Neural cell (in vitro differentiated cells): ENCODE results near the gene UBAC2. TPM values are rescaled to one million over a fixed set of nuclear protein-coding genes. Genes with fewer than 3 reads are reported as not detected.

Experiments used
- H2AFZ ChIP-seq: fragments of 200-600, 300-800 bp; sonication (generic), shearing (Covaris generic); 2 replicates; pipeline ENCODE4 v1.6.0; 2014; ENCODE audit warnings: low read depth, mild to moderate bottlenecking, antibody characterized with exemption, low read length, moderate library complexity
- H3F3A ChIP-seq: fragments of 200-600 bp; shearing (Covaris generic); 2 replicates; pipeline ENCODE4 v1.6.1; 2016; ENCODE audit warnings: mild to moderate bottlenecking, moderate library complexity, mixed read lengths, antibody characterized with exemption, low read length; ENCODE audit not compliant: insufficient read depth, poor library complexity, severe bottlenecking
- H3K27ac ChIP-seq: fragments of 200-600, 300-800 bp; sonication (generic), shearing (Covaris generic); 2 replicates; pipeline ENCODE4 v1.5.1; 2014; ENCODE audit warnings: mild to moderate bottlenecking, low read length, moderate library complexity
- H3K27me3 ChIP-seq: fragments of 300-800, 200-600 bp; sonication (generic), shearing (Covaris generic); 2 replicates; pipeline ENCODE4 v1.6.0; 2014; ENCODE audit warnings: mild to moderate bottlenecking, low read depth, low read length, moderate library complexity; ENCODE audit not compliant: insufficient read depth
- H3K36me3 ChIP-seq: fragments of 300-800, 200-600 bp; sonication (generic), shearing (Covaris generic); 2 replicates; pipeline ENCODE4 v1.5.1; 2014; ENCODE audit warnings: mild to moderate bottlenecking, antibody characterized with exemption, low read length, moderate library complexity; ENCODE audit not compliant: insufficient read depth
- H3K4me2 ChIP-seq: fragments of 300-800, 200-600 bp; sonication (generic), shearing (Covaris generic); 2 replicates; pipeline ENCODE4 v1.6.0; 2014; ENCODE audit warnings: mild to moderate bottlenecking, low read length
- H3K4me3 ChIP-seq: fragments of 300-800, 200-600 bp; sonication (generic), shearing (Covaris generic); 2 replicates; pipeline ENCODE4 v1.5.1; 2014; ENCODE audit warnings: mild to moderate bottlenecking, low read length, moderate library complexity
- H3K79me2 ChIP-seq: fragments of 200-600 bp; shearing (Covaris generic); replicated peaks from 2 replicates; pipeline ENCODE4 v1.6.0; 2014; ENCODE audit warnings: mild to moderate bottlenecking, low read length, moderate library complexity; ENCODE audit not compliant: insufficient read depth
- H3K9ac ChIP-seq: fragments of 300-800, 200-600 bp; sonication (generic), shearing (Covaris generic); 2 replicates; pipeline ENCODE4 v1.6.1; 2016; ENCODE audit warnings: mild to moderate bottlenecking, low read length, mixed read lengths
- H3K9me2 ChIP-seq: fragments of 200-600 bp; shearing (Covaris generic); 2 replicates; pipeline ENCODE4 v1.6.1; 2016; ENCODE audit warnings: mild to moderate bottlenecking, low read length, mixed read lengths; ENCODE audit not compliant: insufficient read depth
- H3K9me3 ChIP-seq: fragments of 200-600, 300-800 bp; sonication (generic), shearing (Covaris generic); 2 replicates; pipeline ENCODE4 v1.6.1; 2016; ENCODE audit warnings: mild to moderate bottlenecking, mixed run types, low read length, moderate library complexity, mixed read lengths
- H4K20me1 ChIP-seq: fragments of 200-600 bp; shearing (Covaris generic); 2 replicates; pipeline ENCODE4 v1.6.1; 2016; ENCODE audit warnings: mild to moderate bottlenecking, mixed run types; ENCODE audit not compliant: insufficient read depth
- EP300 ChIP-seq: fragments of 450-650 bp; conservative IDR thresholded peaks from 2 replicates; pipeline ENCODE4 v1.6.1; 2014; ENCODE audit warnings: antibody characterized with exemption, mild to moderate bottlenecking, moderate library complexity; ENCODE audit not compliant: poor library complexity, severe bottlenecking
- EZH2 ChIP-seq: fragments of 200-600, 300-800 bp; shearing (Covaris generic), sonication (generic); IDR thresholded peaks from 2 replicates; pipeline ENCODE4 v1.6.1; 2014; ENCODE audit warnings: antibody characterized with exemption, low read length, borderline replicate concordance, mild to moderate bottlenecking; ENCODE audit not compliant: insufficient read depth, poor library complexity, severe bottlenecking
- MXI1 ChIP-seq: fragments of 450-650 bp; conservative IDR thresholded peaks from 2 replicates; pipeline ENCODE4 v1.6.1; 2014; ENCODE audit warnings: antibody characterized with exemption, mild to moderate bottlenecking; ENCODE audit not compliant: poor library complexity, severe bottlenecking
- POLR2AphosphoS5 ChIP-seq: IDR thresholded peaks from 2 replicates; pipeline ENCODE4 v1.6.1; 2012
- RAD21 ChIP-seq: fragments of 450-650 bp; conservative IDR thresholded peaks from 2 replicates; pipeline ENCODE4 v1.6.1; 2014; ENCODE audit warnings: antibody characterized with exemption, mild to moderate bottlenecking, moderate library complexity
- SMC3 ChIP-seq: fragments of 450-650 bp; conservative IDR thresholded peaks from 2 replicates; pipeline ENCODE4 v1.6.1; 2014; ENCODE audit warnings: antibody characterized with exemption, mild to moderate bottlenecking, moderate library complexity; ENCODE audit not compliant: poor library complexity
- TAF1 ChIP-seq: IDR thresholded peaks from 2 replicates; pipeline ENCODE4 v1.6.1; 2012; ENCODE audit warnings: low read depth
- polyA plus RNA-seq: library from polyadenylated mRNA; depleted of rRNA; stranded (reverse); fragments of >200 nt; gene quantifications from 2 replicates; pipeline ENCODE4 v1.2.3, GENCODE V29; 2014
- TF ChIP-seq, protein P1 (sequence below): IDR thresholded peaks from 2 replicates; pipeline ENCODE4 v1.6.1; 2012; ENCODE audit warnings: borderline replicate concordance
- TF ChIP-seq, protein P2 (sequence below): fragments of 450-650 bp; IDR thresholded peaks from 2 replicates; pipeline ENCODE4 v1.5.1; 2014; ENCODE audit warnings: antibody characterized with exemption, mild to moderate bottlenecking, moderate library complexity; ENCODE audit not compliant: poor library complexity, severe bottlenecking

Gene UBAC2
- polyA plus RNA-seq, 1 donor from 2014 or later, result 56.9 TPM

DNA sequence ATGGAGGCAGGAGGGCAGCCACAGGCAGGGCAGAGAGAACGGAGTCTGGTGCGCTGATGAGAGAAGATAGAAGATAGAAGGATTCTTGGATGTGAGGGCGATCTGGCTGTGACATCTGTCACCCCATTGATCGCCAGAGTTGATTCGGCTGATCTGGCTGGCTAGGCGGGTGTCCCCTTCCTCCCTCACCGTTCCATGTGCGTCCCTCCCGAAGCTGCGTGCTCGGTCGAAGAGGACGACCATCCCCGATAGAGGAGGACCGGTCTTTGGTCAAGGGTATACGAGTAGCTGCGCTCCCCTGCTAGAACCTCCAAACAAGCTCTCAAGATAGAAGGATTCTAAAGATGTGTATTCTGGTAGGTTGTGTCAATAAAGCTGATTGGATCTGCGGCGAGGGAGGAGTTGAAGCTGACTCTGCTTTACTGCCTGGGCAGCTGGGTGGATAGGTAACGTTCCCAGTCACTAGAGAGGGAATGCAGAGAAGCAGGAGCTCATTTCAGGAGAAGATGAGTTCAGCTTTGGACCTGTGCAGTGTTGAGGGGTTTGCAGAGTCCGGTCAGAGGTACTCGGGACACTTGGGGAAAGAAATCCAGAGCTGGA lies 5.1 kb downstream of the UBAC2 start:
- Histone ChIP-seq H3K9me3 (no peaks in the 10 kb centered on the region), H3K4me2 (no peak overlapping the region), H3F3A (no peaks in the 10 kb centered on the region), H3K9me2 (no peaks in the 10 kb centered on the region), H3K27me3 (no peaks in the 10 kb centered on the region), H3K9ac (no peak overlapping the region), H3K79me2 (peaks cover 25% of the 10 kb centered on the region), H4K20me1 (no peaks in the 10 kb centered on the region), H3K4me3 (no peak overlapping the region), H3K27ac (no peak overlapping the region), H3K36me3 (no peaks in the 10 kb centered on the region), H2AFZ (no peak overlapping the region)
- TF ChIP-seq MXI1 (no peak), EP300 (no peak), RAD21 (no peak), POLR2AphosphoS5 (no peak), EZH2 (no peak), SMC3 (no peak), TAF1 (no peak)
- TF ChIP-seq, protein P1, sequence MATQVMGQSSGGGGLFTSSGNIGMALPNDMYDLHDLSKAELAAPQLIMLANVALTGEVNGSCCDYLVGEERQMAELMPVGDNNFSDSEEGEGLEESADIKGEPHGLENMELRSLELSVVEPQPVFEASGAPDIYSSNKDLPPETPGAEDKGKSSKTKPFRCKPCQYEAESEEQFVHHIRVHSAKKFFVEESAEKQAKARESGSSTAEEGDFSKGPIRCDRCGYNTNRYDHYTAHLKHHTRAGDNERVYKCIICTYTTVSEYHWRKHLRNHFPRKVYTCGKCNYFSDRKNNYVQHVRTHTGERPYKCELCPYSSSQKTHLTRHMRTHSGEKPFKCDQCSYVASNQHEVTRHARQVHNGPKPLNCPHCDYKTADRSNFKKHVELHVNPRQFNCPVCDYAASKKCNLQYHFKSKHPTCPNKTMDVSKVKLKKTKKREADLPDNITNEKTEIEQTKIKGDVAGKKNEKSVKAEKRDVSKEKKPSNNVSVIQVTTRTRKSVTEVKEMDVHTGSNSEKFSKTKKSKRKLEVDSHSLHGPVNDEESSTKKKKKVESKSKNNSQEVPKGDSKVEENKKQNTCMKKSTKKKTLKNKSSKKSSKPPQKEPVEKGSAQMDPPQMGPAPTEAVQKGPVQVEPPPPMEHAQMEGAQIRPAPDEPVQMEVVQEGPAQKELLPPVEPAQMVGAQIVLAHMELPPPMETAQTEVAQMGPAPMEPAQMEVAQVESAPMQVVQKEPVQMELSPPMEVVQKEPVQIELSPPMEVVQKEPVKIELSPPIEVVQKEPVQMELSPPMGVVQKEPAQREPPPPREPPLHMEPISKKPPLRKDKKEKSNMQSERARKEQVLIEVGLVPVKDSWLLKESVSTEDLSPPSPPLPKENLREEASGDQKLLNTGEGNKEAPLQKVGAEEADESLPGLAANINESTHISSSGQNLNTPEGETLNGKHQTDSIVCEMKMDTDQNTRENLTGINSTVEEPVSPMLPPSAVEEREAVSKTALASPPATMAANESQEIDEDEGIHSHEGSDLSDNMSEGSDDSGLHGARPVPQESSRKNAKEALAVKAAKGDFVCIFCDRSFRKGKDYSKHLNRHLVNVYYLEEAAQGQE, result no peak
- TF ChIP-seq, protein P2, sequence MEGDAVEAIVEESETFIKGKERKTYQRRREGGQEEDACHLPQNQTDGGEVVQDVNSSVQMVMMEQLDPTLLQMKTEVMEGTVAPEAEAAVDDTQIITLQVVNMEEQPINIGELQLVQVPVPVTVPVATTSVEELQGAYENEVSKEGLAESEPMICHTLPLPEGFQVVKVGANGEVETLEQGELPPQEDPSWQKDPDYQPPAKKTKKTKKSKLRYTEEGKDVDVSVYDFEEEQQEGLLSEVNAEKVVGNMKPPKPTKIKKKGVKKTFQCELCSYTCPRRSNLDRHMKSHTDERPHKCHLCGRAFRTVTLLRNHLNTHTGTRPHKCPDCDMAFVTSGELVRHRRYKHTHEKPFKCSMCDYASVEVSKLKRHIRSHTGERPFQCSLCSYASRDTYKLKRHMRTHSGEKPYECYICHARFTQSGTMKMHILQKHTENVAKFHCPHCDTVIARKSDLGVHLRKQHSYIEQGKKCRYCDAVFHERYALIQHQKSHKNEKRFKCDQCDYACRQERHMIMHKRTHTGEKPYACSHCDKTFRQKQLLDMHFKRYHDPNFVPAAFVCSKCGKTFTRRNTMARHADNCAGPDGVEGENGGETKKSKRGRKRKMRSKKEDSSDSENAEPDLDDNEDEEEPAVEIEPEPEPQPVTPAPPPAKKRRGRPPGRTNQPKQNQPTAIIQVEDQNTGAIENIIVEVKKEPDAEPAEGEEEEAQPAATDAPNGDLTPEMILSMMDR, result no peak

DNA sequence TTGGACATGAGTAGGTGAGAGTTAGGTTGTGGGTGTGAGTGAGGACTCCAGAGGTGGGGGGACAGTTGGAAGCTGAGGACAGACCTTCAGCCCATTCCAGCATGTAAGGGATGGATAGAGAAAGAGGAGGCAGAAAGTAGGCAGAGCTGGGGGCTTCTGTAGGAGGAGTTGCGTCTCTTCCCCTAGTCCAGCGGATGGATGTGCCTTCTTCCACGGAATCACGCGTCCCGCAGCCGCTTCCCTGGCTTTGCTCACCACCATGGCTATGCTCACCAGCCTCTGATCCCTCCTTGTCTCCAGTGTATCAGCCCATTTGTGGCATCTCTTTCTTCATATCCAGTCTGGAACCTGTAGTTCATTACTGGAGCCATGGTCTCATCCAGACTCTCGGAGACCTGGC lies 5.6 kb downstream of the UBAC2 start:
- TF ChIP-seq RAD21 (no peak), SMC3 (no peak), POLR2AphosphoS5 (no peak), EZH2 (no peak), MXI1 (no peak), EP300 (no peak), TAF1 (no peak)
- TF ChIP-seq, protein P1, result no peak
- TF ChIP-seq, protein P2, result no peak
- Histone ChIP-seq H3K36me3 (no peaks in the 10 kb centered on the region), H3K79me2 (peaks cover 25% of the 10 kb centered on the region), H3K4me3 (no peak overlapping the region), H3K9ac (no peak overlapping the region), H3K27ac (no peak overlapping the region), H3F3A (no peaks in the 10 kb centered on the region), H3K9me2 (no peaks in the 10 kb centered on the region), H3K9me3 (no peaks in the 10 kb centered on the region), H2AFZ (no peak overlapping the region), H3K27me3 (no peaks in the 10 kb centered on the region), H3K4me2 (no peak overlapping the region), H4K20me1 (no peaks in the 10 kb centered on the region)
